Inflammatory macrophage treated with lipopolysaccharide for 4 hours (primary cell): ENCODE data around the gene GAK.

ENCODE experiments used
- DNase-seq: peaks from one replicate; pipeline ENCODE4 v3.0.0-alpha.2; 2020

GAK gene

GRCh38 chr4:964346-965025 is 32.4 kb upstream of the GAK start:
- DNase-seq: no peak

DNA sequence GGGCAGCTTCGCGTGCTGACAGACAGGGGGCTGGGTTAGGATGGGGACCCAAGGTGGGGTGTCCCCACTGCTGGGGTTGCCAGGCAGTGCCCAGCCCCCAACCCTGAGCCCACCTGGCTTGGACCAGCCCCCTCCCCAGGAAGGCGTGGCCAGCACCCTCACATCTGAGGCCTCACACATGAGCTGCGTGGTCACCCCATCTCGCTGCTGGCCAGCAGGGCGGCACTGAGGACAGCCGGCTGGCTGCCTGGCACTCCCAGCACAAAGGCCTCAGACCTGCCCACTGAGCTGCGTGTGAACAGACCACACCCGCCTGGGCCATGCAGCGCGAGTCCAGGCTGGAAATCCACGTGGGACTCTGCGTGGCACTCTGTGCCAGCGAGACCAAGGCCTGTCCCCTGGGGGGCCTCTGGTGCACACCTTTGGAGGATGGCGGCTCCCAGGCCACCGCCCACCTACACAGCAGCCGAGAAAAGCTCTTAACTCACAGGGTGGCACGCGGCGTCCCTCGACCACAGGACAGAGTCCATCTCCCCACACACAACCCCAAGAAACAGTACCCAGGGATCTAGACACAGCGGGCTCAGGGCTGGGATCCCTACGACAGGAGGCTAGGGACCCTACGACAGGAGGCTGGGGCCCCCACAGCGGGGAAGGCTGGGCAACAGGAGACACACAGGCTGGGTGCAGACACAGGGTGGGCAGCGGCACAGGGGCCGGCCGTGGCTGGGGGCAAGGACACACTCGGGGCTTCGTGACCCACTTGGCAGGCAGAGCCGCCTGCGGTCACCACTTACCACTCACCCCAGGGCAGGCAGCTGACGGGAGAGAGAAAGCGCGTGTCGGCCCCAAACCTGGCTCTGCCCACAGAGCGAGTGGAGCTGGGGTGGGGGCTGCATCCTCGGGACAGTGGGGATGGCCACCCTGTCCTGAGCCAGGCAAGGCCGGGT is 31.4 kb upstream of the GAK start:
- no peak for DNase-seq

DNA sequence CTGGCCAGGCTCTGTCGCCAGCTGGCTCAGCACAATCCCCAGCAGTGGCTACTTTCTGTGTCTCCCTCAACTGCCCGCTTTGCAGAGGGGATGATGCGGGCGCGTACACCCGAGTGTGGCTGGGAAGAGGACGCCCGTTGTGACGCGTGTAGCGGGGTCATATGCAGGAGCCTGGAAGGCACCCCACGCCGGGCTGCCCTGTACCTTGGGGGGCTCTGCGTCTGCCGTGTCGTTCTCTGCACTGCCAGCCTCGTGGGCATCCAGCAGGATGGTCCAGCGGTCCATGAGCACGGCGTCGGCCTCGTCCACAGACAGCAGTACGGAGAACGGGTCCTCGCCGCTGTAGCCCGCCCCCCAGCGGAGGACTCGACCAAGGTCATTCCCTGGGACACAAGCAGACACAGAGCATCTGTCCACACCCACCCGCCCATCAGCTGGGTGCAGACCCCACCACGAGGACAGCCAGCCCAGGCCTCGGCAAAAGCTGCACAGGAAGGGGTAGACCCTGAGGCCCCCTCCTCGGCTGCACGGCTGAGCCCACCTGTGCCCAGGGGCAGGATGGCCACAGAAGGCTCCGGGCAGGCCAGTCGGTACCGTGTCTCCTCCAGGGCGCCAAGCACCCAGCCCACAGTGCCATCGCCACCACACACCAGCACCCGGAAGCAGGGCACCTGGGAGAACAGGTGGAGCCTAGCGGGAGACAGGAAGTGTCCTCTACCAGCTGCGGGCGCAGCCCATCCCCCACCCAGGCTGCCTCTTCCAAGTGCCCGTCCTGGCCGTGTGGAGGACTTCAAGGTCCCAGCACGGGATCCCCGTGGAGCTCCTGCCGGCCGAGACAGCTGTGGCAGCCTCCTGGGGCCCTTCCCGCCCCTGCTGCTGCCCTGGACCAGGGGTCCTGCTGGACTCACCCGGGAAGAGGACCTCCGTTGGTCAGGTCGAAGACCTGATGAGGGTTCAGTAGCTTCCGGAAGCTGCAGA is 30.4 kb upstream of the GAK start:
- DNase-seq: no peak

GRCh38 chr4:961351-962230 is 29.5 kb upstream of the GAK start:
- no peak for DNase-seq

- no peak for DNase-seq
These were observed 28.7 kb upstream of the GAK start for GRCh38 chr4:960636-961350.

- DNase-seq: no peak
These were observed 28.1 kb upstream of the GAK start for GRCh38 chr4:960140-960635.

DNA sequence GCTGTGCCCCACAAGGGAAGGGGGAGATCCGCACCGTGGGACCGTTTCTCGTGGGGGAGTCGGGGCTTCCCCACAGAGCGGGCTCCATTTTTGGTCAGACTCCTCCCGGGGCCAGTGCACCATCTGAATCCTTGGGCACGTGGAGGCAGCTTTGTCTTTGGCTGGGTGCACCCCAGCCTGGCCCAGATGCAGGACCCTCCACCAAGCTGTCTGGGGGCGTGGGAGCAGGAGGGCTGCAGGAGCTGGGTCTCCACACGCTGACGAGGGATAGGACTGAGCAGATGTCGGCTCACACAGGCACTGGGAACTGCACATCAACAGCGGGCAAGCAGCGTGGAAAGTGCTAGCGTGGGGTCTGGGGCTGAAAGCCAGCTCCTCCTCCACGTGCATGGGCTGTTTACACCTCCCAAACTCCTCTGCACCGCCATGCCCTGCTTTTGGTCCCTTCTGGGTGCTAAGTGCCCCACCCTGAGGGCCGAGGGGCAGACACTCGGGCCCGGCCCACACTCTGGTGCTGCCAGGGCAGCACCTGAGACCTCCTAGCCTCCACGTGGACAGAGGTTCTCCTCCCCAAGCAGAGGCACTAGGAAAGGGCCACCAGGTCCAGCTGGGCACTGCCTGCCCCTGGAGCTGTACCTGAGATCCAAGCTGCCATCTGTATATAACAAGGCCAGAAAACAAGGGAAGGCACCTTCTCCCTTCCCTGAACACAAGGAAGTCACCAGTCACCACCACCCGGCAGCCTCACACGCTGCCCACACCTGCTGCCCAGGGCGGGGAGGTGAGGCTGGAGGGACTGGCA is 27.4 kb upstream of the GAK start:
- no peak for DNase-seq

DNA sequence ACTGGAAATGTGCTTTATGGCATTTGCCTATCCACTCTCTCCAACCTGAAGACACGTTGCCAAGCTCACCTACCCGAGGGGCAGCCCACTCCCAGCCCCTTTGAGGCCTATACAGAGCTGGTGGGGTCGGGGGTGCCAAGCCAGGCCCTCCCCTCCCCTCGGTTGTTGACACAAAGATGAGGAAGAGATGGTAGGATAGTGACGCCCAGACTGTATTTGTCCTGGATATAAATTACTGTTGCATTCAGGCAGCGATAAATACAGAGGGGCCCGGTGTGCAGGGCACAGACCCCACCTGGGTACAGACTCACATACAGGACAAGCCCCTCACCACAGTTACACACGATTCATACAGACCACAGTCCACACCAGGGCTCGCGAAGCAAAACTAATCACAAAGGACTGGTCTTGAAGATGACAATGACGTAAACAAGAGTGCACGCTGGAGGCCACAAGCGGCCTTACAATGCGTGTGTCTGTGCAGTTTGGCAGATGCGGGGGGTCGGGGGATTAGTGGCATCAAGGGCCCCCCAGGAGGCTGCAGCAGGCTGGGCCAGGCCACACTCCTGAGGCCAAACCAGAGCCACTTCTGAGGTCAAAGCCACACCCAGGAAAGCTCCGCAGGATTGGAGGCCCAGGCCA is 26.7 kb upstream of the GAK start:
- no peak for DNase-seq

DNA sequence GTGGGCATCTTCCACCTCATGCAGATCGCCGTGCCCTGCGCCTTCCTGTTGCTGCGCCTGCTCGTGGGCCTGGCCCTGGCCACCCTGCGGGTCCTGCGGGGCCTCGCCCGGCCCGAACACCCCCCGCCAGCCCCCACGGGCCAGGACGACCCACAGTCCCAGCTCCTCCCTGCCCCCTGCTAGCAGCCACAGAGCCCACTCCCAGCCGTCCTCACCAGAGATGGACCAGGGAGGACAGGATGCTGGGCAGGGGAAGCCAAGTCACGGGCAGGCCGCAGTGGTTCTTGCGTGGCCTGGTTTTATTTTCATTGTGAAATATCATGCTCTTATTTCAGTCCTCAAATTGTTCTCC is 26.2 kb upstream of the GAK start:
- DNase-seq: no peak

- DNase-seq: no peak
These were observed 25.6 kb upstream of the GAK start for GRCh38 chr4:957581-958313.

DNA sequence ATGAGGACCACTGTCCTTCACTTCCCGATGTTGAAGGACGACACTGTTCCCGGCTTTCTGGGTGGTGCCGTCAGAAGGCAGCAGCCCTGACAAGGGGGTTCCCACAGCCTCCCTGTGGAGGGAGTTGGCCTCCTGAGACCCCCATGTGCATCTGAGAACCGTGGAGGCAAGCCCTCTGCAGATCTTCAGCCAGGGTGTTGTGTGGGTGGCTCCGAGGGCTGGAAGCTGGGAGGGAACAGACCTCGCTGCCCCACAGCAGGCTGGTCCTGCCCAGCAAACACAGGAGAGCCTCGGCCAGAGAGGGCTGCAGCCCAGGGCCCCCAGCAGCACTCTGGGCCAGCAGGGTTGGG is 25.1 kb upstream of the GAK start:
- DNase-seq: no peak

DNA sequence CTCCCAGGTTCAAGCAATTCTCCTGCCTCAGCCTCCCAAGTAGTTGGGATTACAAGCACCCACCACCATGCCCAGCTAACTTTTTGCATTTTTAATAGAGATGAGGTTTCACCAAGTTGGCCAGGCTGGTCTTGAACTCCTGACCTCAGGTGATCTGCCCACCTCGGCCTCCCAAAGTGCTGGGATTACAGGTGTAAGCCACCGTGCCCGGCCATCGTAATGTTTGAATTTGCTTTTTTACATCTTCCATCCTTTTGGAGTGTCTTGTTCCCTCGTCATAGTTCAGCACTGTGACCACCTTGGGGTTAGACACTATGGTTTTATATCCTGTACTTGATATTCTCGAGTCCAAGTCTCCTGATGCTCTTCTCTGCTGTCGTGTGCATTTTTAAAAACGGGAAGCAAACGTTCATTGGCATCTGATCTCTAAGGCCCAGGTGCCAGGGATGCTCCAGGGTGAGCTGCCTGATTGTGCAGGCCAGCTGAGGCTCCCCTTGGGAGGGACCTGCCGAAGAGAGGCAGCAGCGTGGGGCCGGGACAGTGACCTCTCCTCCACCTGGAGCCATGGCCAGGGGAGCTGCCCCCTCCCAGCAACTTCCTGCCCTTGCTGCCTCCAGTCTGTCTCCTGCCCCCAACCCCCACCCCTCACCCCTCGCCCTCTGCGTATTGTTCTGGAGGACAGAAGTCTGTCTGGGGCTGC is 24.6 kb upstream of the GAK start:
- DNase-seq: no peak

GRCh38 chr4:955931-956381 is 23.8 kb upstream of the GAK start:
- no peak for DNase-seq

- no peak for DNase-seq
These were observed 23.2 kb upstream of the GAK start for GRCh38 chr4:955161-955921.

DNA sequence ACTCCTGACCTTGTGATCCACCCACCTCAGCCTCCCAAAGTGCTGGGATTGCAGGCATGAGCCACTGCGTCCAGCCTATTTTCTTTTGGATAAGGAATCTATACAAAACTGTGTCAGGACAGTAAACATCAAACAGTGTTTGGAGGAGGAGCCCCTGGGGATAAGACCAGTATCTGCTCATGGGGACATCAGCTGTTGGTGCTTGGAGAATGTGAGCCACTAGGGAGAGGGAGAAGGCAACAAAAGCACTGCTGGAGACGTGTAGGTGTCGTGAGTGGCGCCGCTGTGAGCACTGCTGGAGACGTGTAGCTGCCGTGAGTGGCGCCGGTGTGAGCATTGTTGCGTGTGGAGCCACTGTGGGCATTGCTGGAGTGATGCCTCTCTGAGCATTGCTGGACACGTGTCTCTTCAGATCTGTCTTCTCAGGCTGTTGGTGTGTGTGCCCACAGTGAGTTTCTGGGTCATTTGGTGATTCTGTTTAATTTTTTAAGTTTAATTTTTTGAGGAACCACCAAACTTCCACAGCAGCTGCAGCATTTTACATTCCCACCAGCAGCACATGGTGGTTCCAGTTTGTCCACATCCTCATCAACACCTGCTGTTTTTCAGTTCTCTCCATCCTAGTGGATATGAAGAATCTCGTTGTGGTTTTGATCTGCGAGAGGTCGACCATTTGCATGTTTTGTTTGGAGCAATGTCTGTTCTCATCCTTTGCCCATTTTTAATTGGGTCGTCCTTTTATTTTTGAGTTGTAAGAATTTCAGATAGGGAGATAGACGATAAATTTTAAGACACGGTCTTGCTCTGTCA is 22.3 kb upstream of the GAK start:
- no peak for DNase-seq

- DNase-seq: no peak
These were observed 21.4 kb upstream of the GAK start for GRCh38 chr4:953574-953915.
